Stromal cell of bone marrow (primary cell): ENCODE measurements around the gene BMPER.

Experiments
- DNase-seq: peaks from one replicate; pipeline ENCODE4 v3.0.0-alpha.2; 2012; ENCODE audit warnings: low read depth

The BMPER gene

DNA sequence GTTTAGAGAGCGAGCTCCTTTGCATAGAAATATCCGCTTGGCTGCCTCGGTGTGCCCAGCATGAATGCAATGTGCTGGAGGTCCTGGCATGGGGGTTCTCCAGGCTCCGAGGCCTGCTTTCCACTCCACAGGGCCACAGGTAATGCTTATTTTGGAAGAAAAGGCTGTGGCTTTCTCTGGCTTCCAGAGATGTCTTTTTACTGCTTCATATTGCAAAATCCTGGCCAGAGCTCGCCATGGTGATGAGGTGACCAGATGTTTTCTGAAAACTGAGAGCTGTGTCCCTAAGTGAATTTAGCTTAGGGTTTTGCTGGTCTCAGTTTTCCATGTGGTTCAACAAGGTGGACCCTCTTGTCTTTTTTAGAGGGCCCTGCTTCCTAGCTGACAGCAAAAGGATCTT, 65.2 kb downstream of the BMPER start:
- no peak for DNase-seq

DNA sequence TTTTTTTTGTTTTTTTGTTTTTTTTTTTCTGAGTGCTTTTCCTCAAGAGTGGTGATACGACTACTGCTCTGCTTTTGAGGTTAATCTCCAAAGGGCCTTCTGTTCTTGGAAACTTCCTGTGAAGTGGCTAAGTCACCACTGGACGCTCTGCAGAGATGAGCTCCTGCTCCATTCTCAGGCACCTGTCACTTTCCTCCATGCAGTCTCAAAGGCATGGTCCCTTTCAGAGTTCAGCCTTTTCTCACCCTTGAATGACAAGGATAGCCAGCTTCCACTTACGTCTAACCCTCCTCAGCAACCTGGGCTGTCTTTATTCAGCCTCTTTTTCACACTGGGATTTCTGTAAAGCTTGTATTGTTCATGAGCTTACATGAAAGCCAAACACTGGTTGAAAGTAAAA, 65.8 kb downstream of the BMPER start:
- no peak for DNase-seq

DNA sequence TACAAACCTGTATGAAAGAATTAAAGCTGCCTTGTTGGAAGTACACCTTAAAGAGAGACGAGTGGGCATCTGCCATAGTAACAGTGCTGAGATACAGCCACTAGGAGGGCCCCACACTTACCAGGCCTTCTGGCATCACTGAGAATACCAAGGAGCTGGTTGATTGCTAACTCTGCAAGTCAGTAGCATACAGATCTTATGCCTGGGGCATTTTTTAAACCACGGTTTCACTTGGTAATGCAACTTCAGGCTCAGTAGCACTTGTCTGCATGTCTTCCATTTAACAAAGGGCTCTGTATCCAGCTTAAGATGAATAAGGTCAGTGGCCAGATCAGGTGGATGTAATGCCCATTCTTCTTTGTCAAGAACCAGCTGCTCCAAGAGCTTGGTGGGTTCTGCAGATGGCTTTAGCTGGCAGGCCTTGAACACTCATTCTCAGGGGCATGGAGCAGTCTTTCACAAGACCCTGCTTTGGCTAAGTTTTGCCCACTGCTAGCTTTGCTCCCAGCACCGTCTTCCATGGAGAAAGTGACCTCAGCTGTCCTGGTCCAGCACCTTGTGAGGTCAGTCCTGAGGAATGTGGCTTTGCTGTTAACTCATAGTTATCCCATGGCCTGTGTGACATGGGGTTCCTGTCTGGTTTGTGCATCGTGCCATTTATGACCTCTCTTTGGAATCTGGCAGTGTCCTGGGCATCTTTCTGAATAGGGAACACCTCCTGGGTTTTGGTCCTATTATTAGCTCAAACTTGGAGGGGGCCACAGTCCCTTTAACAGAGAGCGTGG, 68.1 kb downstream of the BMPER start:
- DNase-seq: no peak

DNA sequence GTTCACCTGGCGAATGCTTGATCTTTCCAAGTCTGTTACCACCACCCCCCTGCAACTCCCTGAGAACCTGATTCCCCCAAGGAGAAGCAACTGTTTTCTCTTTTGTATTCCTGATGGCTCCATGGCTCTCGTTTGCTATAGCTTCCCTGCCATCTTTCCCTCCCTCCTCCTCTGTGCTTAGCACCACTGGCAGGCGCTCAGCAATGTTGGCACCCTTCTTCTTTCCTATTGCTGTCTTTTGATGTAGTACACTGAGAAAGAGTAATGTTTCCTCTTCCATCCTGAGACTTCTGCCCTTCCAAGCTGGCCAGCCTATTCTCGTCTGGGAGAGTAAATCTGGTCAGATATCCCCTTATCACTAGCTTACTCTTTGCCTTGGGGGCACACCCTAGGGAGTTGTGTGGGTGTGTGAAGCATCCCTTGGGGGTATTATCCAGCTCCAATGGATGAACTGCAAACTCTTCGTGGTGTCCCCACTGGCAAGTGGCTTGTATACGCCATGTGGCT, 74.0 kb downstream of the BMPER start:
- DNase-seq: no peak

DNA sequence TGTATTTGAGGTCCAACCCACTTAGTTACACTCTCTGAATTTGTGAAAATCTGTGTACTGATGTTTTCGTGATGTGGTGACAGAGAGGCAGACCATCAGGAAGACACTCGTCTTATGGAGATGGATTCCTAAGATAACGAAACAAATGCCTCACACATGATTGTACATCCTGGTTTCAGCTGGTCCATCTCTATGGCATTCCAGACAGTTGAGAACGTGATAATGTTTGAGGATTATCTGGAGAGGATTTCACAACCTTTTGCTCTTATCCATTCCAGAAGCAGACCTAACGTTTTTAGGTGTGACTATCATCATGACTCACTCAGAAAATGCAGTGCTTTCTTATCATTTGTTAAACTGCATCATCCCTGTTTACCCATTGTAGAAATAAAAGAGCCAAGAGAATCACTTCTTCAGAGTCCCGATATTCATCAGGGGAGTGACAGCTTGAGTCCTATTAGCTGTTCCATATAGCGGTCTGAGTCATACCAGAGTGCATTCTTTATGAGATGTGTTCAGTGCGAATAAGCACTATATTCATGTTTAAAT, 74.5 kb downstream of the BMPER start:
- DNase-seq: no peak

DNA sequence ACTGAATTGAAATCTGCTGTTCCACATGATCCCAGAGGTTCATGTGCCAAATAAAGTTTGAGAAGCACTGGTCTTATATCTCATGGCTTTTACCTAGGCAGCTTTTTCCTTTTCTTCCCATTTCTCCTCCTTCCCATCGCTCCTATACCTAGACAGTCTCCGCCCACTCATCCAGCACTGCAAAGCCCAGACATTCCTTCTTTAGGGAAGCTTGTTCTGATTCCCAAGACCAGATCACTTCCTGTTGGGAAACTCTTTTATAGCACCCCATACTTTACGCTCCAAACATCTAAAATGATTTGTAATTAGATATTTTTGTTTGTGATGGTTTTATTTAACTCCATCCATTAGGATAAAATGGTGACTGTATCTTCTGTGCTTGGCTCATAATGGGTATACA, 75.9 kb downstream of the BMPER start:
- no peak for DNase-seq

DNA sequence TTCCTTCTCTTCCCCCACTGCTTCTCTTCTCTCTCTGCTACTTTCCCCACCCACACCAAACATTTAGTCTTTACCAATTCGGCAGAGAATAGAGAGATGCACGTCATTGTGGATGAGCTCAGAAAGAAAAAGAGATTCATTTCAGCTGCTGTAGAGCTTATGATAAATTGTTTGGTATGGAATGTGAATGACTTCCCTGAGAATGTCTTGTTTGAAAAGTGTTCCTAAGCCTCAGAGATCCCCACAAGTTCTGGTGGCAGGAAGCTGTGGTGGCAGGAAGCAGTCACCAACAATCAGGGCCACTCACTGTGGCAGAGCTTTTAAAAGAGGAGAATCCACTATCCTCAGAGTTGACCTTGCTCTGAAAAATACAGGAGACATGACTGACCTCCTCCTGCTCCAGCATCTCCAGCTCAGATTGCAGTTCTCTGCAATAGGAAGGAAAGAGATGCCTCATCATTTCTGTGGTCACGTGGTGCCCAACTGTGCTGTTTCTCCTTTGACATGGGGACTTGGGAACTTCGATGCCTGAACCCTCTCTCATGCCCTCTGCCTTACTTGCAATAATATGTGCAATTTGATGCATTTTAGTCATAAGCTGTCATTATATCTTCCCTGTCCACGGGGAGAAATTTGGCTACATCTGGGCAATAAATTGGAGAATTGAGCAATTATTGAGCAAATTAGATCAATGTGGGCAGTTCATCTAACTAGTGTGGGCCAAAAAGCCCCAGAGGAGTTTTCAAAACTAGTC, 76.5 kb downstream of the BMPER start:
- DNase-seq: peak; percentile 71

DNA sequence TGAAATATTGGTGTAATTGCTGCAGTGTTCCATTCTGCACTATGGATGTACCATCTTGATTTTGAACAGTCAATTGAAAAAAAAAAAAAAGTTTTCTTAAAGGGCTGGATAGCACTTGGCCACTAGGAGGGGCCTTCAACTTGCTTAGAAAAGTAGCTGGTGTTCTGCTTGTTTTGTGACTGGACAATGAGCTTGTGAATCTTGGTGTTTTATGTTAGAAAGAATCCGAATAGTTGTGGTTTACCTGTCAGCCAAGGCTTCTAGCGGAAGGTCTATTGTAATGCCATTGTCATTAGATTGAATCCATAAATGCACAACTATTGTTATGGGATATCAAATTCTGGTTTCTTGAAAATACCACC, 77.1 kb downstream of the BMPER start:
- DNase-seq: peak; percentile 65

DNA sequence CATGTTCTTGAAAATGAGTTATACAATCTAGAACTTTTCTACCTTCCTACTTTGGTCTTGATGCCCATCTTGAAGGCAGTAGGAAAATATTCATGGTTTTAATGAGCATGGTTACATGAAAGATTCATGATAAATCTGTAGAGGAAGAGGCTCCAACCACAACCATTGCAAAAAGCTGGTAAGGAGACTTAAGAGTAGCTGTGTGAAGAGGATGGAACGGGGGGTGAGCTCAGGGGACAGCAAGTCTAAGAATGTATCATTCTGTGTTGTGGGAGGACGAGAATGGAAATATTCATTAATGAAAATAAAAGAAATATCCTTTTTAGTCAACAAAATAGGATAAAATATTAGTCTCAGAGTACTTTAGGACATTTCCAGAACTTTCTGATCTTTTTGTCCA, 81.1 kb downstream of the BMPER start:
- DNase-seq: no peak

DNA sequence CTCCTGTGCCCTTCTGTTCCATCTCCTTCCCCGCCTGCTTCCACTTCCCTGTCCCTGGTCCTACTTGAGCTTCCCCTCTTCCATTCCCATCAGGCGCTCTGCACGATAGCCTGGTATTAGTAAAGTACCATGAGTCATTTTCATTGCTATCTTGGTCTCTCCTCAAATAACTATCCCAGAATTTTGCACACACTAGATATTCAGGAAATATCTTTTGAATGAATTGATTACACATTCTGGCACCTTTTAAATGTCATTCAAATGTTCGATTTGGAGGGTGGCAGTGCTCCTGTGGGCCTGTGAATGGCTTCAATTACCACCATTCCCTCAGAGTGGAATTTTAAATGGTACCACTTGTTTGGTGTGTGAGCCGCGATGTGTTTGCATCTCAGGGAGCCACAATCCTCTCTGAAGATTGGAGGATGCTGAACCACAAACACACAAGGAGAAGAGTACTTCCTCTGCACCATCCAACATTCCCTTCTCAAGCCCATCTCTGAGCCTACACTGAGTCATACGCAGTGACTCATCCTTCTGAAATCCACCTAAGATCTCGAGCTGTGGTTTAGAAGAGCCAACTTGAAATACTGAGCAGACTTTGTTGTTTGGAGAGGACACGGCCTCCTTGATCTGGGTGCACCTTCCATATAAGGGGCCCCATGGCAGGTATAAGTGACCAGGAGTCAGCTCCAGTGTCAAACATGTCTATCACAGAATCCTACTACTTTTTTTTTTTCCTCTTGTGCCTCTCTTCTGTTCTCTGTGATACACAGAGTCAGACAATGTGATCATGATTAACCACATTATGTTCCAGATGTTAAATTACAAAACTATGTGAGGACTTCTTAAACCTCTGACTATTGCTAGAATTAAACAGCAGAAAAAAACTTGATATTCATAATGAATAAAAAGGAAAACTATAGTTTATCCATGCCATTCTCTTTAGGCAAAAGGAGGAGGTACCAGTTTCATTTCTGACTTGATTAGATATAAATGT, 81.9 kb downstream of the BMPER start:
- peak; percentile 97 for DNase-seq

DNA sequence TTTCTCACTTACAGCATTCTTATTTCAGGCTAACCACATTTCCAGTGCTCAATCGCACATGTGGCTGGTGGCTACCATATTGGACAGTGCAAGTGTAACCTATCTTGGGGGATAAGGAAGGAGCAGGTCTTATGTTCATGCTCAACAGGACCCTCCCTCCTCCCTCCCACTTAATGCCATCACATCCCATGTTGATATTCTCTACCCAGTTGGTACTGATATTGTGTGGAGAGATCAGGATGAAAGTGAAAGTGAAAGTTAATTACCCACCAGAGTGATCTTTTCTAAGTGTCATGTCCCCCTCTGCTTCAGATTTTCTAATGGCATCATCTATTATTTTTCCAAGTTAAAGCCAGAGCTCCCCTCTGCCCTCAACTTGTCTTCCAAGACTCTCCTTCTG, 91.6 kb downstream of the BMPER start:
- no peak for DNase-seq

DNA sequence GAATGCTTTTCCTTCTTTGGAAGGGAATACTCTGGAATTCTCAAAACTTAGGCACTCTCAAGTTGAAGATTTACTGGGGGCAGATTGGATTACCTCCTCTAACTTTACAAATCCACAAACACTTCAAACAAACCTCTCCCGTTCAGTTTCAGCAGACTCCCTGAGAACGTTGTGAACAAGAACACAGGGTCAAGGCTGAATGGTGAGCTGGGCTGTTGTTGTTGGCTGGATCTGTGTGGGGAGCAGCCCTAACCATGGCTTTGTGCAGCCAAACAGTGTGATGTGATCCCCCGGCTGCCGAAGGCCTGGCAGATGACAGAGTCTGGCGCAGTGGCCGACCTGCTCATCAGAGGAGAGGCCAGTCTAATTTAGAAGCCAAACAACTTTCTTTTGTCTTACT, 93.1 kb downstream of the BMPER start:
- DNase-seq: peak; percentile 68

DNA sequence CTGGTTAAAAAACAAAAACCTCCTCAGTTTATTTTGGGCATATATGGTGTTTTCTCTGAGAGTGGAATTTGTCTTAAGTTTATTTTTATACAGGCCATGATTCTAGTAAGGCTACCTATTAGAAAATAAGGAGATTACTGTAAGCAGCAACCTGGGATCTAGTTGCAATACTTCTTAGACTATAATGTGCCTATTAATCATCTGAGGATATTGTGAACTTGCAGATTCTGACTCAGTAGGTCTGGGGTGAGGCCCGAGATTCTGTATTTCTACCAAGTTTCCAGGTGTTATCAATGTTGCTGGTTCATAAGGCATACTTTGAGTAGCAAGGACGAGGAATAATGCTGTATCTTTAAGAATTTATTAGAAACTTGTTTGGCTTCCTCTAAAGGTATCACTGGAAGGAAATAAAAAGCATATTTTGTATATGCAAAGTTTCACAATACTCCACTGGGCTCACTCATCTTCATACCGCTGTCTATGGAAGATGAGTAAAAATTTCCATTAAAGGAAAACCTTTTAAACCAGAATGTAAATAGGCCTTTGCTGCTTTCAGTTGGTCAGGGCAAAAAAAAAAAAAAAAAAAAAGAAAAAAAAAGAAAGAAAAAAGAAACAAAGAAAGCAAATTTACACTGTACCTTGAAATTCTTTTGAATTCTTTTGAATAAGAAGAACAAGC, 105.8 kb downstream of the BMPER start:
- no peak for DNase-seq

DNA sequence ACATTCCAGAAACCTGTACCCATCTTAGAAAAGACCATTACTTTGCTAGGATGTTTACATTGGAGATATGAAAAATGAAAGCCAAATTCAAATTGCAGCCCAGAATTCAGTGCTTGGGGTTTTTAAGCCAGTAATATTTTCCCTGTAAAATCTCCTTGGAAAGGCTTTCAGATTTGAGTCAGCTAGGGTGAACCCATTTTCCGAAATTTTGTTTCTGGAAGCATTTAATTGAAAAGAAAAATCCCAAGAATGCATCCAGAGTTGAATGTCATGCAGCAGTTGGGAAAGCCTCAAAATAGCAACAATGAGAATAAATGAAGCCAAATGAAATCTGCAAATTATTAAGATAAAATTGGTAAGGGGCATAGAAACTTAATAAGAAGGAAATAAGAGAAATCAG, 106.4 kb downstream of the BMPER start:
- peak; percentile 41 for DNase-seq

DNA sequence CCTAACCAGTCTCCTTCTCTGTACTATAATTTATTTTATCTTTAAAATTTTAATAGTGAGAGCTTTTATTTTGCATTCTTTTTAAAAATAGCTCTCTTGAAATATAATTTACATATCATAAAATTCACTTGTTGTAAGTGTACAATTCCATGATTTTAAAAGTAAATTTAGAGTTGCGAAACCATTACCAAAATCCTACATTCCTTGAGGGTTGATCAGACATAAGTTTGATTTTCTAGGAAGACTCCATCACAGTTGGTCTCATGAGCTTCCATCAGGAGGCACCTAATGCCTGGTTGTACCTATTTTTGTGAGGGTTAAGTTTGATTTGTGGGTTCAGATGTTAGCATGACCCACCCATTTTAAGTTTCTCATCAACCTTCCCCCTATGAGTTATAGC, 108.1 kb downstream of the BMPER start:
- DNase-seq: no peak

DNA sequence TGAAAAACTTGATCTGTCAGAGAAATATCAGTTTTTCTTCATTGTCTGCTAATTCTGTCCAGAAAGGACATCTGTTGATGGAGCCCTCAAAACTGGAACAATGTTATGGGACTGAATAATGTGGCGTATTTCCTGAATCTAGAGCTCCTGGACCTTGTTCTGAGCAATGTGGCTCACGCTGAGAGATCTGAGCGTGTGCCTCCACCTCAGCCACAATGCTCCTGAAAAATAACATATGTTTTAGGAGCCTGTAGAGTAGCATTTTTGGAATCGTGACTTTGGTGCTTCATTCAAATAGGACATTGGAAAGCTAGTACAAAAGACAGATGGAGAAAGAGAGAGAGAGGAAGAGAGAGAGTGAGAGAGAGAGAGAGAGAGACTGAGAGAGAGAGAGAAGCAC, 110.3 kb downstream of the BMPER start:
- no peak for DNase-seq

DNA sequence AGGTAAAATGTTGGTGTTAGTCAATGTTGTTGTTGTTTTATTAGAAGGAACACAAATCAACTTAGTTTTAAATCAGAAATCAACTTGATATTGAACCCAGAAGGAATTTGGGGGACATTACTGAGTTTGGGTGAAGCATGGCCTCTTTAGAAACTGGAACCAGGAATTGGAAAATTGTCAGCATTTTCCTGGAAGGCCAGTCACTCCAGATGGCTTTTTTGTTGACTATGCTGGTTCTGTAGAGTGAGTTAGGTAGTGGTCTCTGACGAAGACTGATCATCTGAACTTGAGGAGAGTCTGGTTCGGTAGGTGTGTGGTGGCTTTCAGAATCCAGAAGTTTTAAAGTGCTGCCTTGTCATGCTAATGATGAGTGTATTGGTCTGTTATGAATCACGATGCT, 111.5 kb downstream of the BMPER start:
- DNase-seq: no peak

DNA sequence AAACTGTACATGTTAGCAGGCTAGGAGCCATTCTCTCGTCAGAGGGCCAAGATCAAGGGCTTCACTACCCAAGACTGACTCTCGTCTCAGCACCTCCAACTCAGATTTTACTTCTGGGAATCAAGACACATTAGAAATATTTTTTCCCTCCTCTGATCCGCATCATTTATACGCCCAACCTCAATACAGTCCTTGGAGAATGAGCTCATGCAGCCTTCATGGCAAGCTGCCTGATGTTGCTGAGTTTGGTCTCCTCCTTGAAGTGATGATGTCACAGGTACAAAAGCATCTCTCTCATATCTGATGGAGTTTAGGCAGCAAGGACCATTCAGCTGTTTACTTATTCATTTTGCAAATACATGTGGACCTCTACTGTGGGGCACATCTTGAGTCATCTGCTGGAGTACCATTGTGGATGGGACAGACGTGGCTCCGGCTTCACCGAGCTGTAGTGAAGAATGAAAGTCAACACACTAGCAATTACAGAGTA, 114.0 kb downstream of the BMPER start:
- no peak for DNase-seq

DNA sequence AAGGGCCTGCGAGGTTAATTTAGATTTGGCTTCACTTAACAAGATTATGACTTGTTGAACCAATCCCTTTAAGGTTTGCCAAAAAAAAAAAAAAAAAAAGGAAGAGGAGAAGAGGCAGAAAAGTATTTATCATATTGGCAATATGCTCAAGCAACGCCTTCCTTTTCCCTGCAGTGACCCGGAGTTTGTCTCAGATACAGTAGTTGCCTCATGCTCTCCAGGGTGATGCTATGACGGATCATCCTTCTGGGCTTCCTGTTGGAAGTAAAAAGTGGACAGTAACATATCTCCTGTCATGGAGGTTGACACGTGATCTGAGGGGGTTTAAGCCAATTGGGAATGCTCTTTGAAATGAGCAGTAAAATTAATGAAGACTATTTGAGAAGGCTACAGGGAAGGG, 117.3 kb downstream of the BMPER start:
- no peak for DNase-seq

DNA sequence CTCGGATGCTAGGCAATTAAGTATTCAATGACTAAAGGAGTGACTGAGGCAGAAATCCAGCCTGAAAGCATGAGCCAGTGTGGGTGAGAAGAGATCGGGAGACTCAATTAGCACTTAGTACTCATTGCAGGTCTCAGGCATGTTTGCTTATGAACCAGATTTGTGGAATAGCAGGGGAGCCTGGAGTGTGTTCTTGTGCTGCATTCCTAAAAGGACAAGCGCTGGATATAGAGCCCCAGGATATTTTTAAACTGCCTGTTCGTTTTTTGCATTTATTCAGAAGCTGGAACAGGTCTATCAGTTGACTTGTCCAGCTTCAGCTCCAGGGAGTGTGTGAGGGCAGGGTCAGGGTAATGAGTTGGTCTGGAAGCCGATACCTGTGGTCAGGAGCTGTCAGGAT, 120.3 kb downstream of the BMPER start:
- no peak for DNase-seq

DNA sequence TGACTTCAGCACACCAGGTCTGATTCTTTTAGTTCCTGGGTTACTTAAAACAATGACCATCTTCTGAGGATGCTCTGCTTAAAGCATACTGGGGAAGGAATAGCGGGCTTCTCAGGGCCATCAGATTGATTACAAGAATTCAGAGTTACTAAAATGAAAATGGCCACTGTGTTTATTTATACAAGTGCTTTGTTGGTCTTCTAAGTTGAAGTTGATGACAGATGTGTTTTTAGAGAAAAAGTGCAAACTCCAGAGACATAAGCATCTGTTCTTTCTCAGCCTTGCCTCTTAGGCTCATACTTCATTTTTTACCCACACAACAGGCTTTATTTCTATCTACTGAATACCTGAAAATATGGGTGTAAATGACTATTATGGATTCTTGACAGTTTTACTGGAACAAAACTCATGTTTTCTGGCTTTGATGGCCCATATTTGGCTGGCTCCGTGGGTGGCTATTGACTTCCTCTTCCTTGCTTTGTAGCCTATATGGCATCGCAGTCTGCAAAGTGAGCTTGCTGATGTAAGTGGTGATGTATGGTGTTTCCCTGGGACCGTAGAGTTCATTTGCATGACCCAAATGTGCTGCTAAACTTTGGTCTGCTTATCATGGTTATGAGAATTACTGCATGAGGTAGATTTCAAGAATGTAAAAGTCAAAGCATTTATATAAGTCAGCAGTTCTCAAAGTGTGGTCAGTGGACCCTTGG, 121.3 kb downstream of the BMPER start:
- DNase-seq: no peak
